GM18517 (cell line): Measurements from ENCODE around the gene FALEC.

Experiments used
- ATAC-seq: cut with Tn5 transposase; IDR thresholded peaks from one replicate; pipeline ENCODE4 v1.9.1; 2021; ENCODE audit warnings: mild to moderate bottlenecking, moderate library complexity; ENCODE audit not compliant: unreplicated experiment

Gene FALEC

DNA sequence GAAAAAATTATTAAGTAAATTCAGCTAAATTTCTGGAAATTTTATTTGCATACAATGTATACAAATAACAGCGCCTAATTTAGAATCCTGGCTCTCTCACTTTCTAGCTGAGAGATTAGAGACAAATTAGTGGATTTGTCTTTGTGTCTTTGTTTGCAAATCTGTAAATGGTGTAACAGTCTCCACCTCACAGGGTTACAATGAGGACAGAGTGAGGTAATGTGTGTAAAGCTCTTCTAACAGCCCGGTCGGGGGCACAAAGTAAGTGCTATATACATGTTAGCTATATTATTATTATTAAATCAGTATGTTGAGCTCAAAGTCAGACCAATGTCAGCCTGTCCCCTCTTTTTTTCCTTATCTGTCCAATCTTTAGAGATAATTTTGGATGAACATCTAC is 28.7 kb downstream of the FALEC start:
- no peak for ATAC-seq

DNA sequence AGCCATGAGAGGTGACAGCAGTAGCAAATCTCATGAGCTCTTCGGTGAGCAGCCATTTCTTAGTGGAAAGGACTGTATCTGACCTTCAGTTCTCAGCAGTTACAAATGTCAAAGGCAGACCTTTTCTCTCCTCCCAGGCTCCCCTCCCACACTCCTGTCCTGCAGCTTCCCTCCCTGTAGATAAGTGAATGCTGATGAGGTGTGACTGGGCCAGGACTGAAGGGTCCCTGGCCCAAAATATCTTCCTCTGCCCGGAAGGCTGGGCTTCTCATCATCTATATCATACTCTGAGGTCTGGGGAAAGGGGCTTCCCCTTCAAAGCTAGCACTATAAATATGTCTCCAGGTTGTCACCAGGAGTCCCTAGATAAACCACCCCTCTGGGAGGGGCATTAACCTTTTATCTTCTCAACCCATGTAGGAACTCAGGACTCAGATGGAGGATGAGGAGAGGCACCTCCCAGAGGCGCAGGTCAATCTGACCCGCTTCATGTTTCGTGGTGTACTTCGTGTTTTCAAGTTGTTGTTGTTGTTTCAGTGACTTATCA is 30.0 kb downstream of the FALEC start:
- no peak for ATAC-seq

DNA sequence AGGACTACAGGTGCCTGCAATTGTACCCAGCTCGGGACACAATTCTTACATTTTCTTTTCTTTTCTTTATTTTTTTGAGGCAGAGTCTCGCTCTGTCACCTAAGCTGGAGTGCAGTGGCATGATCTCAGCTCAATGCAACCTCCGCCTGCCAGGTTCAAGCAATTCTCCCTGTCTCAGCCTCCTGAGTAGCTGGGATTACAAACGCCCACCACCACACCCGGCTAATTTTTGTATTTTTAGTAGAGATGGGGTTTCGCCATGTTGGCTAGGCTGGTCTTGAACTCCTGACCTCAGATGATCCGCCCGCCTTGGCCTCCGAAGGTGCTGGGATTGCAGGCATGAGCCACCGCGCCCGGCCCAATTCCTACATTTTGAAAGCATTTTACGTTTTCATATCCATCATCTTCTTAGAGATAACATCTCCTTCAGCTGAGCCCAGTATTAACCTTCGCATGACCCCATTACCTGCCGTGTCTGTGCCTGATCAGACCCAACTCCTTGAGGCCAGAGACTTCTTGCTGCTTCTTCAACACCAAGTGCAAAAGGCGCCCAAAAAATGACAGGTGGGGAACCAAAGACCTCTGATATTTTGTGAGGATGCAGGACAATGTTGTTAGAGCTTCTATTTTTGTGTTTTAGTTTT is 30.9 kb downstream of the FALEC start:
- no peak for ATAC-seq

DNA sequence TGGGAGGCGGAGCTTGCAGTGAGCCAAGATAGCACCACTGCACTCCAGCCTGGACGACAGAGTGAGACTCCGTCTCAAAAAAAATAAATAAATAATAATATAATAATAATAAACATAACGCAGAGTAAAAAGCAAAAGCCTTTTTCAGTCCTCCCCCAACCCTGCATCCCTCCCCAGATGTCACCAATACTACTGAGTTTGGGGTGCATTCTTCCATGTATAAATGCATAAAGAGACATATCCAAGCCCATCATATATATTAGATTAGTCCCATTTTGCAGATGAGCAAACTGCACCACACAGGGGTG is 32.7 kb downstream of the FALEC start:
- ATAC-seq: no peak

DNA sequence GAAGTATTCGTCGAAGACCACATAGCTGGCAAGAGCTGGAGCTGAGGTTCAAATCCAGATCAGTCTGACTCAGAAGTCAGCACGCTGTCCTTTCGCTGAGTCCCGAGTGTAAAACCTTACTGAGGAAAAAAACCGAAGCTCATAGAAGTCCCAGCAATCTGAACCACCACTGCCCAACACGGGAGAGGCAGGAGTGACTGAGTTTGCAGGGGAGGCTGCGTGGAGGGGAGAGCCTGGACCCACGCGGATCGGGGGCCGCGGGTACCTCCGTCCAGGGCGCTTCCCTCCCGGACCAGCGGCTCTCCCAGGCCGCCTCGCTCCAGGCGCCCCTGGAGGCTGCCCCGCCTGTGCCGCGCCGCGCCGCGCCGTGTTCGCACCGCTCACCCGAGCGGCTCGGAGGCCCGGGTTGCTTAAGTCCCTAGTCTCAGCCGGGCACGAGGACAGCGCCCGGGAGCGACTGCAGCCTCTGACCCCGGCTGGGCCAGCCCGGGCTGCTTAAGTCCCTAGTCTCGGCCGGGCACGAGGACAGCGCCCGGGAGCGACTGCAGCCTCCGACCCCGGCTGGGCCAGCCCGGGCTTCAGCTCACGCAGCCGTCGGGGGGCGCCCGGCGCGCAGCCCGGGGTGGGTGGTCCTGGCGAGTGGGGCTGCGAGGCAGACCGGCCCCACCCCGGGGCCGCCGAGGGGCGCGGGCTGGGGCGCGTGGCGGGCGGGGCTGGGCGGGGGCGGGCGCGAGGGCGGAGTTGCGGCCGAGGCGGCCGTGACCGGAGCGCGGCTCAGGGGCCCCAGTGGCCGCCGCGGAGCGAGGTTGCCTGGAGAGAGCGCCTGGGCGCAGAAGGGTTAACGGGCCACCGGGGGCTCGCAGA is 33.3 kb downstream of the FALEC start, which contains the start of gene ADAMTSL4:
Gene ADAMTSL4 (plus strand): TSS at position 777 of the 864 bp plus-strand sequence. CDS start 2,881 bp downstream, outside the sequence.
- ATAC-seq: no peak

DNA sequence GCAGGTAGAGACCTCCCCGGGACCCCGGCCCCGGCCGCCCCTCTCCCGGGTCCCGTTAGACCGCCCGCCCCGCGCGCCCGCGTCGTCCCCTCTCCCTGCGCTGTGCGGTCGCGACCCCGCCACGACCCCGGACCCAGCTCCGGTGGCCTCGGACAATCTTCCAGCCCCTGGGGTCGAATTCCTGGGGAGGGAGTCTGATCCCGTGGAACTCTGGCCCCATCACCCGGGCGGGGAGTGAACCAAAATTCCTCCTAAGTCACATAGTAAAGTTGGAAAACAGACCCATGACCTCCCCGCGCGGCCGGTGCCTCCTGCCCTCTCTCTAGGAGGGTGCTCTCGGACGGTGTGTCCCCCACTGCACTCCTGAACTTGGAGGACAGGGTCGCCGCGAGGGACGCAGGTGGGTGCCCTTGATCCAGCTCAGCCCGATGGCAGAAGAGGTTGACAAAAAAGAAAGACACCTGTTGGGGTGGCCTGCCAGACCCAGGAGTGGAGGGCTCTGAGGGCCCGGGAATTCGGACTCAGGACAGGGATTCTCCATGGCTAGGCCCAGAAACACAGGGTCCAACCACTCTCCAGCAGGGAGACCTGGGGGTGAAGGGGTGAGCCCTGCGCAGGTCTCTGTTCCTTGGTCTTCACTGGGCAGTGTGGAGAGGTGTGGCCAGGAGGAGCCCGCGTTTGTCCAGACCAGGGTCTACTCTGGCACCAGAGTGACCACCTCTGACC is 34.1 kb downstream of the FALEC start:
- ATAC-seq: no peak

DNA sequence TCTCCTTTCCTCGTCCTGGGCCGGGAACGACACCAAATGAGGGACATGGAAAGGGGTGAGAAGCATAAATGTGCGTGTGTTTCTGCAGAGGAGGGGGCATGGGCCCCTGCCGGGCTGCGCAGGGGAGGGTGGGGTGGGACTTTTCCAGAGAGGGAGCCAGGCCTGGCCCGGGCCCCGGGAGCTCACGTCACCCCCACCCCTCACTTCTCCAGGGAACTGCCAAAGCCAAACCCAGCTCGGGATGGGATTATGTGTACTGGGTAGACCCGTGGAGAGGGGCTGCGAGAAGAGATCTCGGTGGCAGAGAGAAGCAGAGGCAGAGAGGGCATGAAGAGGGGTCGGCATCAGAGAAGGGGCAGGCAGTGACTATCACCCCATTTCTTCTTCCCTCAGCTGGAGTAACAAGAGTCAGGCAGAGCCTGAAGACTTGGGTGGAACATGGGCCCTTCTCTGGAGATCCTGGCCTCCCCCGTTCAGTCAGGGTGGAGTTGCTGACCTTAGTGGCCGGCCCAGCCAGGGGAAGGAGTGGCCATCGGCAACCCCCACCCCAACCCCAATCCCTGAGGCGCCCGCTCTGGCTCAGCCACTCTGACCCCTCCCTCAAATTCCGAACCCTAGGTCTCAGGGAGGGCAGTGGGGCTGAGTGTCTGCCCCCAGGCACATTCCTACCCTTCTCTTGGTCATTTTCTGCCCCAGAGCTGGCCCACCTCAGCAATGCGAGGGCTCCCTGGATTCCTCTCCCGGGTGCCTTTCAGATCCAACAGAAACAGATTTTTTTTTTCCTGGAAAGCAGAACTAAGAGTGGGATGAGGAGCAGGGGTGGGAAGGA is 34.9 kb downstream of the FALEC start:
- no peak for ATAC-seq

DNA sequence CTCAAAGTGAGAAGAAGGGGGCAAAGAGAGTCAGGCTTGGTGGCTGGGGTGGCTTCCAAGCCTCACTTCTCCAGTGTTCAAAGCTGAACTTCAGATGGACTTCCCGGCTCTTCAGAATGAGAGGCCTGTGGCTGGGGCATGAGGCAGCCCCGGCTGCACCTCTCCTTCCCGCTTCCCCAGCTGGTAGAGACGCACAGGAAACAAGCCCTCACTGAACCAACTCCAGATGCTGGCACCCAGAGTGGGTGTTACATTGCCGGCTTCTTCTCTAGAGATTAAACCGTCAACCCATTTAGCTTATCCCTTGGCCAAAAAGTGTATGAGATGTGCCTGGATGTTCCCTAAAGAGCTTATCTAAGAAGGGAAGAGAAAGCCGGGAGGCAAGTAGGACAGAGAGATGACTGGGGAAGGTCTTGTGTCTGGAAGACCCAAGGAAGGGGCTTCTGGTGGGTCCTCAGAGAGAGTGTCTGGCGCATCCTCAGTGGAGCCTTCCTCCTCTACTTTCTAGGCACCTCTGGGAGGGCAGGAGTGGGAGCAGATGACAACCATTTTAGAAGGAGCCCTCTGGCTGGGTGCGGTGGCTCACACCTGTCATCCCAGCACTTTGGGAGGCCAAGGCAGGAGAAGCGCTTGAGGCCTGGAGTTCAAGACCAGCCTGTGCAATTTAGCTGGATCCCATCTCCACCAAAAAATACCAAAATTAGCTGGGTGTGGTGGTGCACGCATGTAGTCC is 35.7 kb downstream of the FALEC start:
- ATAC-seq: no peak

DNA sequence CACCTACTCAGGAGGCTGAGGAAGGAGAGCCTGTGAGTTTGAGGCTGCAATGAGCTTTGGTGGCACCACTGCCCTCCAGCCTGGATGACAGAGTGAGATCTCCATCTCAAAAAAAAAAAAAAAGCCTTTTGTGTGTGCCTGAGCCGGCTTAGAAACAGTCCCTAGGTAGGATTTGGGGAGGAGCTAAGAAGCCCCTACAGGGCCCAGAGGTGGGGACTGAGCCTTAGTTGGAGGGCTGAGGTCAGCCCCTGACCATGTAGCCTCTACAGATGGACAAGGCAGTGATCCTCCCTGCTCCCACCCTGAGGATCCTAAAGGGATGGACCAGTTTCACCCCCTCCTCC is 36.2 kb downstream of the FALEC start:
- ATAC-seq: no peak

DNA sequence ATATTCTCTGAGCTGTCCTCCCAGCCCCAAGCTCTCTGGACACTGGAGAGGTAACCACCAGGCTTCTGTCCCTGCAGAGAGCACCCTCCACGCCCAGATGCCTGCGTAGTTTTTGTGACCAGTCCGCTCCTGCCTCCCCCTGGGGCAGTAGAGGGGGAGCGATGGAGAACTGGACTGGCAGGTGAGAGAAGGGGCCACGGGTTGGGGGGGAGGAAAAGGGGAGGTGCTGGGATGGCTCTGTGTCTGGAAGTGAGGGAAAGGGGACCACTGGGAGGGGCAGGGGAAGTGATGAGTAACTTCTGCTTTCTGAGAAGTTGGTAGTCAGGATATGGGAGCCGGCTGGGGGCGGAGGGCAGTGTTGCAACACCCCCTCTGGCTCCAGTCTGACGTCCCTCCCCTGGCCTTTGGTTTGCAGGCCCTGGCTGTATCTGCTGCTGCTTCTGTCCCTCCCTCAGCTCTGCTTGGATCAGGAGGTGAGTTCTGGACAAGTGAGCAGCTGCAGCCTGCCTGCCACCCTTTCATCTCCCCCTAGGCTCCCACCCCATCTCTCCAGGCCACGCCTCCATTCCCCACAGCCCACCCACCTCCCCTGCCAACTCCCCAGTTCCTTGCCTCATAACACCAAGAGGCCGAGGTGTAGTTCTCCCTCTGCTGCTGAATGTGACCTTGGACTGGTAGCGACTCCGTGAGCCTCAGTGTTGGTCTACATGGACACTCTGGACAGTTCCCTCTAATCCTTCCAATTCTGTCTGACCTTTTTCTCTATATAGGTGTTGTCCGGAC is 36.8 kb downstream of the FALEC start:
- ATAC-seq: no peak

DNA sequence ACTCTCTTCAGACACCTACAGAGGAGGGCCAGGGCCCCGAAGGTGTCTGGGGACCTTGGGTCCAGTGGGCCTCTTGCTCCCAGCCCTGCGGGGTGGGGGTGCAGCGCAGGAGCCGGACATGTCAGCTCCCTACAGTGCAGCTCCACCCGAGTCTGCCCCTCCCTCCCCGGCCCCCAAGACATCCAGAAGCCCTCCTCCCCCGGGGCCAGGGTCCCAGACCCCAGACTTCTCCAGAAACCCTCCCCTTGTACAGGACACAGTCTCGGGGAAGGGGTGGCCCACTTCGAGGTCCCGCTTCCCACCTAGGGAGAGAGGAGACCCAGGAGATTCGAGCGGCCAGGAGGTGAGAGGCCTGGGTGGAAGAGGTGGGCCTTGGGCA is 37.3 kb downstream of the FALEC start:
- no peak for ATAC-seq

DNA sequence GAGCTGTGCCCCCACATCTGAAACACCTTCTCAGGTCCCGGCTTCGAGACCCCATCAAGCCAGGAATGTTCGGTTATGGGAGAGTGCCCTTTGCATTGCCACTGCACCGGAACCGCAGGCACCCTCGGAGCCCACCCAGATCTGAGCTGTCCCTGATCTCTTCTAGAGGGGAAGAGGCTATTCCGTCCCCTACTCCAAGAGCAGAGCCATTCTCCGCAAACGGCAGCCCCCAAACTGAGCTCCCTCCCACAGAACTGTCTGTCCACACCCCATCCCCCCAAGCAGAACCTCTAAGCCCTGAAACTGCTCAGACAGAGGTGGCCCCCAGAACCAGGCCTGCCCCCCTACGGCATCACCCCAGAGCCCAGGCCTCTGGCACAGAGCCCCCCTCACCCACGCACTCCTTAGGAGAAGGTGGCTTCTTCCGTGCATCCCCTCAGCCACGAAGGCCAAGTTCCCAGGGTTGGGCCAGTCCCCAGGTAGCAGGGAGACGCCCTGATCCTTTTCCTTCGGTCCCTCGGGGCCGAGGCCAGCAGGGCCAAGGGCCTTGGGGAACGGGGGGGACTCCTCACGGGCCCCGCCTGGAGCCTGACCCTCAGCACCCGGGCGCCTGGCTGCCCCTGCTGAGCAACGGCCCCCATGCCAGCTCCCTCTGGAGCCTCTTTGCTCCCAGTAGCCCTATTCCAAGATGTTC is 38.0 kb downstream of the FALEC start:
- ATAC-seq: no peak

DNA sequence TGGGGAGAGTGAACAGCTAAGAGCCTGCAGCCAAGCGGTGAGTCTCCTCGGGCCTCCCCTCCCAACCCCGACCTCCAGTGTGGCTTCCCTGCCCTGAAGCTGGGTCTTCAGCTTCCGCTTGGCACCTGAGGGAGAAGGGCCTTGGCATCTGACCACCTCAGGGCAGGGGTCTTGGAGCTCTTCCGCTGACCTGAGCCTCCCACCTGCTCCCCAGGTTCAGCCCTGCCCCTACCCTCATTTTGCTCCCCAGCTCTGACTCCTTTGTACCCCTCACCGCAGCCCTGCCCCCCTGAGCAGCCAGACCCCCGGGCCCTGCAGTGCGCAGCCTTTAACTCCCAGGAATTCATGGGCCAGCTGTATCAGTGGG is 38.5 kb downstream of the FALEC start:
- ATAC-seq: no peak

DNA sequence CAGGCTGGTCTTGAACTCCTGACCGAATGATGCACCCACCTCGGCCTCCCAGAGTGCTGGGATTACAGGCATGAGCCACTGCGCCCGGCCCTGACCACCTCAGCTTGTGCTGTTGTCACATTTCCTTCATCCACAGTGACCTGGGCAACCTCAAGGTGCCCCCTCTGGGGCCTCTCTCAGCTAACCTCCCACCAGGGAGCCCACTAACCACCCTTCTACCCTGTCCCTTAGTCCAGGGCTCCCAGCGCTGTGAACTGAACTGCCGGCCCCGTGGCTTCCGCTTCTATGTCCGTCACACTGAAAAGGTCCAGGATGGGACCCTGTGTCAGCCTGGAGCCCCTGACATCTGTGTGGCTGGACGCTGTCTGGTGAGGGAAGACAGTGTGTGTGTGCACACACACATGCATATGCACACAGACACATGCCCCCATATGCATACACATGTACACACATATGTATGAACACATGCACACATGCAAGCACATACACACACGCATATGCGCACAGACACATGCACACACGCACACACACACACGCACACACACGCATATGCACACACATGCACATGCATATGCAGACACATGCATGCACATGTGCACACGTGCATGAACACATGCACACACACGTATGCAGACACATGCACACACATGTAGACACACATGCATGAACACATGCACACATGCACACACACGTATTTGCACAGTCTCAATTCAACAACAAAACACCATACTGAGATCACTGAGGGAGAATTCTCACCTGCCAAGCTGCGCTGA is 39.8 kb downstream of the FALEC start:
- ATAC-seq: no peak

DNA sequence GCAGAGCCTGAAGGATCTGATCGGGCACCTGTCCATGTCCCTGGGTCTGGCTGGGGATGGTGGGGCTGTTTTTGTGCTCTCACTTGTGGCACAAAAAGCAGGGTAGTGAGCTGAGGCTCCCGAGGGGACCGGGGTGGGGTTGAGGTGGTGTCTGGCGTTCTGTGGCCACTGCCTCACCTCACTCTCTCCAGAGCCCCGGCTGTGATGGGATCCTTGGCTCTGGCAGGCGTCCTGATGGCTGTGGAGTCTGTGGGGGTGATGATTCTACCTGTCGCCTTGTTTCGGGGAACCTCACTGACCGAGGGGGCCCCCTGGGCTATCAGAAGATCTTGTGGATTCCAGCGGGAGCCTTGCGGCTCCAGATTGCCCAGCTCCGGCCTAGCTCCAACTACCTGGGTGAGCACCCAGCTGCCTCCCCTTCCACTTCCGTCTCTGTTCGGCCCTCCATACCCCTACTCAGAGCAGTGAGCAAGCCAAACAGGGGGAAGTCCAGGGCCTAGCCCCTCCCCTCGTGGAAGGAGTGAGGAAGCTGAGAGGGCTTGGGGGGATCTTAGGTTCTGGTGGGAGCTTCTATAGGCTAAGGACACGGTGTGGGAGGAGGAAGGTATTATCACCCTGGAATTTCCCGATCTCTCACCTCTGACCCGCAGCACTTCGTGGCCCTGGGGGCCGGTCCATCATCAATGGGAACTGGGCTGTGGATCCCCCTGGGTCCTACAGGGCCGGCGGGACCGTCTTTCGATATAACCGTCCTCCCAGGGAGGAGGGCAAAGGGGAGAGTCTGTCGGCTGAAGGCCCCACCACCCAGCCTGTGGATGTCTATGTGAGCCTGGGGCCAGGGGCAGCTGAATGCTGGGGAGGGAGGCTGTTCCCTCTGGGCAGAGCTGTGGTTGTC is 40.7 kb downstream of the FALEC start:
- ATAC-seq: no peak

DNA sequence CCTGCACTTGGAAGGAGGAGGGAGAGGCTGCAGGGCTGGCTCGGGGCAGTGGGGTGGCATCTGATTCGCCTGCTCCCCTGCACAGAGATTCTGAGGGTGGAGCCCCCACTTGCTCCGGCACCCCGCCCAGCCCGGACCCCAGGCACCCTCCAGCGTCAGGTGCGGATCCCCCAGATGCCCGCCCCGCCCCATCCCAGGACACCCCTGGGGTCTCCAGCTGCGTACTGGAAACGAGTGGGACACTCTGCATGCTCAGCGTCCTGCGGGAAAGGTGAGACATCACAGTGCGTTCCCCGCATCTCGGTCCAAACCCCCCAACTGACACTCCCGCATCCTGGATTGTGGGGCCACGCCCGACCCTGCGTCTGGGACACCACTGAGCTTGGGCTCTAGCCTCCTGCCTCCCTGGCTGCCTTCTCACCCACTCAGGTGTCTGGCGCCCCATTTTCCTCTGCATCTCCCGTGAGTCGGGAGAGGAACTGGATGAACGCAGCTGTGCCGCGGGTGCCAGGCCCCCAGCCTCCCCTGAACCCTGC is 41.6 kb downstream of the FALEC start:
- ATAC-seq: no peak

DNA sequence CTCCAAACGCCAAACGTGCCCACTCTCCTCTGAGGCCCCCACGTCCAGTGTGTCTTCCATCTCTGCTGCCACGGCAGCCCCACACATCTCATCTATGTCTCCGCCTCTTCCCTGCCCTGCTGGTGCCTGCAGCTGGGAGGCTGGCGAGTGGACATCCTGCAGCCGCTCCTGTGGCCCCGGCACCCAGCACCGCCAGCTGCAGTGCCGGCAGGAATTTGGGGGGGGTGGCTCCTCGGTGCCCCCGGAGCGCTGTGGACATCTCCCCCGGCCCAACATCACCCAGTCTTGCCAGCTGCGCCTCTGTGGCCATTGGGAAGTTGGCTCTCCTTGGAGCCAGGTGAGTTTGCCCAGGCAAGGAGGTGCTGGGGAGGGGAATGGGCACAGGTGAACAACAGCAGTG is 42.3 kb downstream of the FALEC start:
- no peak for ATAC-seq
